Gastroesophageal sphincter (tissue), 3 donors: ENCODE data around the gene KCNH2.

Source experiments
- EP300 ChIP-seq: sonication (generic); formaldehyde crosslinking; IDR thresholded peaks from one replicate; pipeline ENCODE4 v1.6.1; 2017; ENCODE audit warnings: antibody characterized with exemption, mild to moderate bottlenecking
- TF ChIP-seq, protein P1 (sequence below), 4 experiments: fragments of 200-600 bp in 2 of 4; fragments of 450-650 bp in 2 of 4; sonication (generic) in 1 of 4; IDR thresholded peaks; one replicate each; pipeline ENCODE4 v1.5.1; 2017 to 2019; ENCODE audit warnings: antibody characterized with exemption in 4 of 4, mild to moderate bottlenecking in 2 of 4, moderate library complexity in 2 of 4

DNA sequence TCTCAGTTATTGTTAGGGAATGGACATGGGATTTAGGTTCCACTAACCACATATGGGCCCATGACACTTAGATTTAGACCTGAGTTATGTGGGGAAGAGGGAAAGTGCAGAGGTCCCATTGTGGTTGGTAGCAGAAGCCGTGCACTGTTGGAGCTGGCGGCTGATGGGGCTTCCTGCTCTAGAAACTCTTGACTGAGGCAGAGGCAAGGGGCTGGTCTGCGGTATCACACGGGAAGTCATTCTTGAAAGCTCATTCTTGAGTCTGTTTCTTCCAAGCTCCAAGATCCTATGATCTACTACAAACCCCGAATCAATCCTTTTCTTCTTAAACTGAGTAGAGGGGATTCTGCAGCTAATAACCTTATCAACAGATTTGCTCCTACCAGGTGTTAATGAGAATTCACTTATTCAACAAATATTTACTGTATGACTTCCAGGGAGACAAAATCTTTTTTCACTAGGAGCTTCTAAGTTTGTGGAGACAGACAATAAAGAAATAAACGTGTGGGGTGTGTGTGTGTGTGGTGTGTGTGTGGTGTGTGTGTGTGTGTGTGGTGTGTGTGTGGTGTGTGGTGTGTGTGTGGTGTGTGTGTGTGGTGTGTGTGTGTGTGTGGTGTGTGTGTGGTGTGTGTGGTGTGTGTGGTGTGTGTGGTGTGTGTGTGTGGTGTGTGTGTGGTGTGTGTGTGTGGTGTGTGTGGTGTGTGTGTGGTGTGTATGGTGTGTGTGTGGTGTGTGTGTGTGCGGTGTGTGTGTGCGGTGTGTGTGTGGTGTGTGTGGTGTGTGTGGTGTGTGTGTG lies 68.7 kb downstream of the KCNH2 start:
- TF ChIP-seq EP300 = no peak
- TF ChIP-seq, protein P1, sequence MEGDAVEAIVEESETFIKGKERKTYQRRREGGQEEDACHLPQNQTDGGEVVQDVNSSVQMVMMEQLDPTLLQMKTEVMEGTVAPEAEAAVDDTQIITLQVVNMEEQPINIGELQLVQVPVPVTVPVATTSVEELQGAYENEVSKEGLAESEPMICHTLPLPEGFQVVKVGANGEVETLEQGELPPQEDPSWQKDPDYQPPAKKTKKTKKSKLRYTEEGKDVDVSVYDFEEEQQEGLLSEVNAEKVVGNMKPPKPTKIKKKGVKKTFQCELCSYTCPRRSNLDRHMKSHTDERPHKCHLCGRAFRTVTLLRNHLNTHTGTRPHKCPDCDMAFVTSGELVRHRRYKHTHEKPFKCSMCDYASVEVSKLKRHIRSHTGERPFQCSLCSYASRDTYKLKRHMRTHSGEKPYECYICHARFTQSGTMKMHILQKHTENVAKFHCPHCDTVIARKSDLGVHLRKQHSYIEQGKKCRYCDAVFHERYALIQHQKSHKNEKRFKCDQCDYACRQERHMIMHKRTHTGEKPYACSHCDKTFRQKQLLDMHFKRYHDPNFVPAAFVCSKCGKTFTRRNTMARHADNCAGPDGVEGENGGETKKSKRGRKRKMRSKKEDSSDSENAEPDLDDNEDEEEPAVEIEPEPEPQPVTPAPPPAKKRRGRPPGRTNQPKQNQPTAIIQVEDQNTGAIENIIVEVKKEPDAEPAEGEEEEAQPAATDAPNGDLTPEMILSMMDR (IDR thresholded peaks at IDR 0.05) = no peak
